Subcutaneous preadipocyte (primary cell): ENCODE results near the gene RALBP1. TPM values are rescaled to one million over a fixed set of nuclear protein-coding genes. Genes with fewer than 3 reads are reported as not detected.
A peak's percentile ranks its signal among the peaks of the same experiment; 100 is the strongest.

Experiments used
- small RNA-seq: library from RNA; depleted of rRNA; stranded (forward); fragments of <200 nt; gene quantifications from one replicate; pipeline ENCODE3, GENCODE V24; 2012
- total RNA-seq: library from RNA; depleted of rRNA; stranded (reverse); fragments of >200 nt; gene quantifications from 2 replicates; pipeline ENCODE4 v1.2.3, GENCODE V29; 2012

RALBP1 gene
- total RNA-seq, result 55.1 and 83.1 TPM in 2 replicates

DNA sequence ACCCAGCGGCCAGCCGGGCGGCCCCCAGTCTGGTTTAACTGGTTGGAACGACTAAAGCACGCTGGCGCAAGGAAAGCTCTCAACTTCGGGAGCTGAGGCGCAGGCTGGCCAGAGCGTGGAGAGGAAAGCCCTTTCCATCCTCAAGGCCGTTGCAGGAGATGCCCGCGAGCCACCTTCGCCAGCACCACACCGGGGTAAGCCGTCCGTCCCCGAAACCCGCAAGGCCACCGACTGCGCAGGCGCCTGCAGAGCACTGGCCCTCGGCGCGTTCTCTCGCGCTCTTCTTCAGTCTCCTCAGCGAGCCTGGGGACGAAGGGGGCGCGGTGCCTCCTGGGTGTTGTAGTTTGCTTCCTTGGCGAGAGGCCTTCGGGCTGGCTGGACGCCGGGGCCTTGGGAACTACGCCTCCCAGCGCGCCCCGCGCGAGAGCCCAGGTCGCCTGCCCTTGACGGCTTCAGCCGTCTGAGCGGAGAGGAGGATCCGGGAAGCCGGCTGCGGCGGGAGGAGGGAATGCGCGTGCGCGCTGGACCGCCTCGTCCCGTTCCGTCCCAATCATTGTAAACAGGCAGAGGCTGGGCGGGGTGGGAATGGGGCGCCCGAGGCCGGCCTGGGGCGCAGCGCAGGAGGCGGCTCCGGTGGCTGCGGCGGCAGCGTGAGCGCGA is at the start of gene RALBP1:
TSS of gene RALBP1 (plus strand) at position 531 of the 660 bp plus-strand sequence. CDS start 37,533 bp downstream, outside the sequence.

Small RNA genes within 50 kb of the gene (small RNA-seq; reads per million reads assigned to genes)
- gene RNU2-27P, result 0.33 reads per million, percentile 12 among the genes with 10 or more reads in this experiment

Other genes starting within 250 kb of the RALBP1 start
- 63.9 and 69.4 TPM in 2 replicates for gene TWSG1, start 140.7 kb upstream of the RALBP1 start, total RNA-seq
- 58.8 and 99.5 TPM in 2 replicates for gene PPP4R1, start 139.0 kb downstream of the RALBP1 start, total RNA-seq
- gene RAB31, start 232.8 kb downstream of the RALBP1 start, total RNA-seq, result 25.7 and 37.9 TPM in 2 replicates